IMR-90 (cell line): Measurements from ENCODE around the gene RNF32. TPM values are rescaled to one million over a fixed set of nuclear protein-coding genes. Genes with fewer than 3 reads are reported as not detected.

ENCODE experiments used
- ATAC-seq: fragments of 200-7000 bp; cut with Tn5 transposase; 2 replicates; pipeline ENCODE4 v1.9.1; 2020; ENCODE audit warnings: low read depth, mild to moderate bottlenecking, moderate library complexity
- BruUV-seq: library from RNA; stranded (reverse); fragments of 400-500 nt; replicated peaks from 2 replicates; lab custom pipeline; 2021; lab: Mats Ljungman, UMichigan
- CTCF ChIA-PET: fragments of 300-600 bp; formaldehyde crosslinking; extraction: SDS; loops from one replicate; lab custom pipeline; 2021; ENCODE audit warnings: antibody characterized with exemption; lab: Yijun Ruan, JAX
- POLR2A ChIA-PET: fragments of 300-600 bp; sonication (Branson Sonifier 250); formaldehyde crosslinking; loops from one replicate; lab custom pipeline; 2022; ENCODE audit warnings: antibody characterized with exemption; ENCODE audit not compliant: unreplicated experiment; lab: Charles Lee
- DNase-seq: peaks from one replicate; pipeline ENCODE4 v3.0.0; 2013
- H2AFZ ChIP-seq: replicated peaks from 2 replicates; pipeline ENCODE3; 2013; ENCODE audit warnings: low read length, mild to moderate bottlenecking; ENCODE audit not compliant: poor library complexity
- H2AK5ac ChIP-seq: 2 replicates; pipeline ENCODE4 v1.6.1; 2013; ENCODE audit warnings: low read depth, low read length, inconsistent platforms
- H2AK9ac ChIP-seq: replicated peaks from 2 replicates; pipeline ENCODE3; 2013; ENCODE audit warnings: mild to moderate bottlenecking, low read depth, low read length, moderate library complexity; ENCODE audit not compliant: poor library complexity
- H2BK120ac ChIP-seq: 2 replicates; pipeline ENCODE4 v1.6.1; 2013; ENCODE audit warnings: low read depth, low read length, inconsistent platforms
- H2BK15ac ChIP-seq: 3 replicates; pipeline ENCODE4 v1.6.1; 2013; ENCODE audit warnings: low read depth, low read length, inconsistent platforms
- H2BK20ac ChIP-seq: 2 replicates; pipeline ENCODE4 v1.6.1; 2013; ENCODE audit warnings: low read depth, mild to moderate bottlenecking, inconsistent platforms, low read length, moderate library complexity
- H2BK5ac ChIP-seq: 2 replicates; pipeline ENCODE4 v1.6.1; 2013; ENCODE audit warnings: mild to moderate bottlenecking, low read depth, low read length, inconsistent platforms; ENCODE audit not compliant: poor library complexity, severe bottlenecking
- H3K14ac ChIP-seq: replicated peaks from 2 replicates; pipeline ENCODE4 v1.6.1; 2013; ENCODE audit warnings: low read depth, low read length, inconsistent platforms
- H3K18ac ChIP-seq: 2 replicates; pipeline ENCODE4 v1.6.1; 2013; ENCODE audit warnings: low read depth, low read length, control low read depth
- H3K23ac ChIP-seq: 2 replicates; pipeline ENCODE4 v1.6.1; 2013; ENCODE audit warnings: low read depth, low read length, inconsistent platforms
- H3K27ac ChIP-seq: 2 replicates; pipeline ENCODE4 v1.5.1; 2013; ENCODE audit warnings: mild to moderate bottlenecking, control low read depth, low read length; ENCODE audit not compliant: insufficient read depth
- H3K27me3 ChIP-seq: 2 replicates; pipeline ENCODE4 v1.6.1; 2013; ENCODE audit warnings: low read length; ENCODE audit not compliant: control insufficient read depth, insufficient read depth
- H3K36me3 ChIP-seq: 2 replicates; pipeline ENCODE4 v1.6.1; 2013; ENCODE audit warnings: low read length, mixed read lengths; ENCODE audit not compliant: control insufficient read depth, insufficient read depth
- H3K4ac ChIP-seq: 2 replicates; pipeline ENCODE4 v1.6.1; 2013; ENCODE audit warnings: low read depth, low read length, inconsistent platforms
- H3K4me1 ChIP-seq: 2 replicates; pipeline ENCODE4 v1.6.1; 2013; ENCODE audit warnings: low read length, mixed read lengths; ENCODE audit not compliant: control insufficient read depth, insufficient read depth
- H3K4me2 ChIP-seq: 2 replicates; pipeline ENCODE4 v1.6.1; 2013; ENCODE audit warnings: low read depth, mild to moderate bottlenecking, control low read depth, low read length, moderate library complexity
- H3K4me3 ChIP-seq: 2 replicates; pipeline ENCODE4 v1.5.1; 2013; ENCODE audit warnings: low read depth, mild to moderate bottlenecking, control low read depth, low read length, moderate library complexity; ENCODE audit not compliant: insufficient read depth
- H3K56ac ChIP-seq: 2 replicates; pipeline ENCODE4 v1.6.1; 2013; ENCODE audit warnings: low read length, inconsistent platforms; ENCODE audit not compliant: insufficient read depth; ENCODE audit errors: extremely low read depth
- H3K79me1 ChIP-seq, 2 experiments: 2 replicates each; pipeline ENCODE4 v1.6.1; 2013; ENCODE audit warnings: low read length in 2 of 2, inconsistent platforms in 1 of 2, low read depth in 1 of 2
- H3K9ac ChIP-seq: 2 replicates; pipeline ENCODE4 v1.6.1; 2013; ENCODE audit warnings: low read depth, low read length, control low read depth
- H3K9me1 ChIP-seq: 2 replicates; pipeline ENCODE4 v1.6.1; 2013; ENCODE audit warnings: low read length, inconsistent platforms; ENCODE audit not compliant: insufficient read depth
- H3K9me3 ChIP-seq: 2 replicates; pipeline ENCODE4 v1.6.1; 2013; ENCODE audit warnings: low read length; ENCODE audit not compliant: control insufficient read depth, insufficient read depth
- H4K20me1 ChIP-seq: 2 replicates; pipeline ENCODE4 v1.6.1; 2013; ENCODE audit warnings: low read length, inconsistent platforms; ENCODE audit not compliant: insufficient read depth
- H4K5ac ChIP-seq: 2 replicates; pipeline ENCODE4 v1.6.1; 2013; ENCODE audit warnings: mild to moderate bottlenecking, low read depth, low read length, control low read depth
- H4K8ac ChIP-seq, 2 experiments: 2 replicates each; pipeline ENCODE4 v1.6.1; 2013; ENCODE audit warnings: low read depth in 2 of 2, low read length in 2 of 2, control low read depth in 1 of 2, inconsistent platforms in 1 of 2
- H4K91ac ChIP-seq: 2 replicates; pipeline ENCODE4 v1.6.1; 2013; ENCODE audit warnings: low read depth, low read length, inconsistent platforms; ENCODE audit not compliant: insufficient read depth
- CEBPB ChIP-seq: IDR thresholded peaks from 2 replicates; pipeline ENCODE4 v1.6.1; 2012; ENCODE audit warnings: low read depth, low read length, improper control_type of control experiment
- MAFK ChIP-seq: IDR thresholded peaks from 2 replicates; pipeline ENCODE4 v1.6.1; 2012; ENCODE audit warnings: low read depth, low read length, improper control_type of control experiment
- USF2 ChIP-seq: fragments of 150-350 bp; IDR thresholded peaks from 2 replicates; pipeline ENCODE4 v1.6.1; 2017; ENCODE audit warnings: mild to moderate bottlenecking, antibody characterized with exemption, low read length, low read depth
- WGBS, 2 experiments: methylation state at CpG; one replicate each; pipeline versions ENCODE4 v1.1.5 to v1.1.7; 2013; ENCODE audit warnings: missing lambda C conversion rate in 2 of 2; ENCODE audit not compliant: insufficient read length in 1 of 2; ENCODE audit errors: extremely low coverage in 2 of 2; 5-methylcytosine and 5-hydroxymethylcytosine counted together
- dilution Hi-C: fragments of 300-500 bp; cut with HindIII; formaldehyde crosslinking; loops from one replicate; pipeline ENCODE4 v1.14.3; 2018; ENCODE audit warnings: low sequenced_read_pairs; ENCODE audit not compliant: unreplicated experiment
- in situ Hi-C: fragments of 300-500 bp; cut with MboI; formaldehyde crosslinking; loops from 3 replicates; pipeline ENCODE4 v1.14.3; 2019; ENCODE audit warnings: low sequenced_read_pairs, inconsistent platforms, mixed read lengths
- intact Hi-C: fragments of 100-400 bp; cut with micrococcal nuclease; formaldehyde crosslinking; loops from 2 replicates; pipeline ENCODE4 v1.10.0; 2022
- polyA plus RNA-seq, 3 experiments: library from polyadenylated mRNA; depleted of rRNA; stranded (reverse); fragments of >200 nt; gene quantifications; 2 replicates each; pipeline ENCODE4 v1.2.3, GENCODE V29; 2012; ENCODE audit warnings: low replicate concordance in 1 of 3
- total RNA-seq: library from RNA; depleted of rRNA; stranded (reverse); fragments of >200 nt; gene quantifications from 2 replicates; pipeline ENCODE4 v1.2.3, GENCODE V29; 2012

RNF32 gene
- total and polyA plus RNA-seq, 2 of the 4 experiments (the other 2 are of a cell fraction): 0.36 to 0.63 TPM

- Histone ChIP-seq H3K4me2 (peak overlapping the region; percentile 65; the same call in 1 of the 2 replicates), H3K9me1 (no peaks in the 10 kb centered on the region), H3K36me3 (no peaks in the 10 kb centered on the region), H3K9me3 (no peaks in the 10 kb centered on the region), H3K4me1 (no peaks in the 10 kb centered on the region; the same call in 1 of the 2 replicates), H3K79me1 (peaks cover 2 to 7% of the 10 kb centered on the region in 2 experiments; a peak in 3 of 4 replicates), H2BK120ac (no peak overlapping the region), H2BK20ac (0 out of 2 replicates have a peak overlapping the region, but pooled peaks have one; percentile 23), H4K20me1 (no peaks in the 10 kb centered on the region), H3K4me3 (no peak overlapping the region), H3K27ac (no peak overlapping the region), H4K91ac (no peak overlapping the region), H4K8ac (no peak overlapping the region; a peak in 1 of 4 replicates), H3K14ac (no peak overlapping the region), H3K4ac (no peak overlapping the region), H3K56ac (no peak overlapping the region), H2BK5ac (peak overlapping the region; percentile 35), H3K18ac (no peak overlapping the region), H2BK15ac (no peak overlapping the region), H3K27me3 (no peaks in the 10 kb centered on the region), H3K9ac (no peak overlapping the region), H3K23ac (no peak overlapping the region), H2AFZ (no peak overlapping the region), H2AK9ac (no peak overlapping the region), H2AK5ac (no peak overlapping the region), H4K5ac (no peak overlapping the region)
- TF ChIP-seq USF2: no peak
- TF ChIP-seq MAFK: peak; percentile 65
- peak; percentile 88 for TF ChIP-seq CEBPB
- in situ Hi-C loops (no loop called here), intact Hi-C loops (no loop called here), dilution Hi-C loops (no loop called here)
- WGBS, 2 experiments: 27% methylated on average over 3 of the region's 5 CpGs; no CpG with 5 or more reads in 1 of the 2 experiments
- CTCF ChIA-PET: interaction anchor here (0.6 kb wide), 2 partner anchors 21 to 60 kb away, joined by 3 read pairs; no protein-coding TSS in a partner anchor
- POLR2A ChIA-PET: interaction anchor here (0.6 kb wide), 1 partner anchor 617 kb away, joined by 19 read pairs; no protein-coding TSS in a partner anchor
- DNase-seq: peak; percentile 77
- BruUV-seq: no TSS peak
- peak; percentile 64 for ATAC-seq
These were observed 84.5 kb downstream of the RNF32 start for GRCh38 chr7:156725073-156725472.
